ENCODE measurements around the gene C4orf17. TPM values are rescaled to one million over a fixed set of nuclear protein-coding genes. Genes with fewer than 3 reads are reported as not detected.

The C4orf17 gene
- not detected for total RNA-seq (2013)
- not detected for polyA plus RNA-seq
- polyA minus RNA-seq, result not detected in 2 replicates
- 0 to 2.1 (median 0.06) reads per million in 11 experiments for total RNA-seq

GRCh38 chr4:99510721-99511120 lies at the start of gene C4orf17:
C4orf17 (plus strand) TSS chr4:99511021; CDS start chr4:99513082, 2,061 bp downstream.
- Mint-ChIP-seq H3K4me3 (no peak within 1 kb of the TSS), H3K9me3 (peaks cover 0 to 7% (median 2%) of the 10 kb centered on the region in 7 donors), H3K36me3 (no peaks in the 10 kb centered on the region), H3K27me3 (ENCODE audit: low read depth in 3 of 3) (peaks cover 0 to 3% (median 2%) of the 10 kb centered on the region in 3 donors), H3K27ac (no peak within 1 kb of the TSS), H3K4me1 (no peaks in the 10 kb centered on the region)
- no CpG with 5 or more reads among the region's 4 CpGs for WGBS (ENCODE audit: insufficient coverage)
- no peaks in the 10 kb centered on the region for H3K79me2 ChIP-seq (ENCODE audit: insufficient read depth, low read length)
- H3K9me3 ChIP-seq (replicated peaks in 1 of 2; ENCODE audit: control insufficient read depth in 1 of 2, insufficient read depth in 1 of 2, low read length in 2 of 2), result no peaks in the 10 kb centered on the region
- no peak within 1 kb of the TSS for H3K4me2 ChIP-seq (replicated peaks; ENCODE audit: extremely low read depth, low read length, poor library complexity, severe bottlenecking)
- H3K4me3 ChIP-seq (replicated peaks in 1 of 3; ENCODE audit: low read depth in 2 of 3, low read length in 3 of 3), result no peak within 1 kb of the TSS
- no peak for DNase-seq
- H3K27ac ChIP-seq (ENCODE audit: low read depth in 1 of 2, low read length in 2 of 2), result no peak within 1 kb of the TSS
- no peaks in the 10 kb centered on the region for H4K20me1 ChIP-seq (ENCODE audit: insufficient read depth, low read length)
- H3K4me1 ChIP-seq (ENCODE audit: control insufficient read depth in 1 of 2, insufficient read depth in 2 of 2, low read length in 2 of 2), result no peaks in the 10 kb centered on the region
- intact Hi-C loops (cut with micrococcal nuclease), result no loop called here
- H3K27me3 ChIP-seq (ENCODE audit: control insufficient read depth in 2 of 2, insufficient read depth in 2 of 2, low read length in 2 of 2), result no peaks in the 10 kb centered on the region
- no peak for TF ChIP-seq CTCF (IDR thresholded peaks at IDR 0.05)
- H2AFZ ChIP-seq (ENCODE audit: insufficient read depth, low read depth, low read length, poor library complexity, severe bottlenecking), result no peak within 1 kb of the TSS
- no peaks in the 10 kb centered on the region for H3K36me3 ChIP-seq (replicated peaks in 1 of 2; ENCODE audit: control insufficient read depth in 1 of 2, insufficient read depth in 2 of 2, low read length in 2 of 2)
- no peak within 1 kb of the TSS for H3K9ac ChIP-seq (ENCODE audit: insufficient read depth, low read length, poor library complexity, severe bottlenecking)

- Mint-ChIP-seq H3K36me3 (no peaks in the 10 kb centered on the region), H3K27me3 (ENCODE audit: low read depth in 3 of 3) (peaks cover 4 to 5% (median 4%) of the 10 kb centered on the region in 3 donors), H3K27ac (no peak overlapping the region), H3K4me1 (no peaks in the 10 kb centered on the region), H3K9me3 (no peaks in the 10 kb centered on the region), H3K4me3 (no peak overlapping the region)
- TF ChIP-seq CTCF (IDR thresholded peaks at IDR 0.05), result no peak
- H3K4me2 ChIP-seq (replicated peaks; ENCODE audit: extremely low read depth, low read length, poor library complexity, severe bottlenecking), result no peak overlapping the region
- H3K4me3 ChIP-seq (replicated peaks in 1 of 3; ENCODE audit: low read depth in 2 of 3, low read length in 3 of 3), result no peak overlapping the region
- no peaks in the 10 kb centered on the region for H3K9me3 ChIP-seq (replicated peaks in 1 of 2; ENCODE audit: control insufficient read depth in 1 of 2, insufficient read depth in 1 of 2, low read length in 2 of 2)
- no peaks in the 10 kb centered on the region for H3K27me3 ChIP-seq (ENCODE audit: control insufficient read depth in 2 of 2, insufficient read depth in 2 of 2, low read length in 2 of 2)
- no peaks in the 10 kb centered on the region for H3K36me3 ChIP-seq (replicated peaks in 1 of 2; ENCODE audit: control insufficient read depth in 1 of 2, insufficient read depth in 2 of 2, low read length in 2 of 2)
- no peak overlapping the region for H2AFZ ChIP-seq (ENCODE audit: insufficient read depth, low read depth, low read length, poor library complexity, severe bottlenecking)
- no peak overlapping the region for H3K9ac ChIP-seq (ENCODE audit: insufficient read depth, low read length, poor library complexity, severe bottlenecking)
- no peaks in the 10 kb centered on the region for H4K20me1 ChIP-seq (ENCODE audit: insufficient read depth, low read length)
- H3K27ac ChIP-seq (ENCODE audit: low read depth in 1 of 2, low read length in 2 of 2), result no peak overlapping the region
- no peak for DNase-seq
- WGBS (ENCODE audit: insufficient coverage), result 20% methylated on average over 2 of the region's 4 CpGs
- no peaks in the 10 kb centered on the region for H3K4me1 ChIP-seq (ENCODE audit: control insufficient read depth in 1 of 2, insufficient read depth in 2 of 2, low read length in 2 of 2)
- intact Hi-C loops (cut with micrococcal nuclease), result no loop called here
- no peaks in the 10 kb centered on the region for H3K79me2 ChIP-seq (ENCODE audit: insufficient read depth, low read length)
These were observed 49.0 kb upstream of the C4orf17 start for GRCh38 chr4:99461623-99462401.

Data from CD14-positive monocyte (primary cell).